KMS-11 (cell line): Measurements from ENCODE around the gene OR5I1.

Source experiments
- H2AFZ ChIP-seq: fragments of 200-600 bp; sonication (generic); 2 replicates; pipeline ENCODE4 v1.6.1; 2016; ENCODE audit warnings: antibody characterized with exemption, mixed run types, low read depth
- H3K27ac ChIP-seq: fragments of 200-600 bp; sonication (generic); 2 replicates; pipeline ENCODE4 v1.6.1; 2016; ENCODE audit warnings: mild to moderate bottlenecking, mixed run types
- H3K27me3 ChIP-seq: fragments of 200-600 bp; sonication (generic); 2 replicates; pipeline ENCODE4 v1.6.1; 2017; ENCODE audit warnings: mild to moderate bottlenecking, low read depth, mixed run types, moderate library complexity; ENCODE audit not compliant: insufficient read depth
- H3K36me3 ChIP-seq: fragments of 200-600 bp; sonication (generic); 2 replicates; pipeline ENCODE4 v1.6.1; 2017; ENCODE audit warnings: mild to moderate bottlenecking, mixed run types; ENCODE audit not compliant: insufficient read depth
- H3K4me1 ChIP-seq: fragments of 200-600 bp; sonication (generic); 2 replicates; pipeline ENCODE4 v1.6.1; 2016; ENCODE audit warnings: mild to moderate bottlenecking, low read depth, mixed run types; ENCODE audit not compliant: poor library complexity, severe bottlenecking
- H3K4me2 ChIP-seq: fragments of 200-600 bp; sonication (generic); 2 replicates; pipeline ENCODE4 v1.7.0; 2016; ENCODE audit warnings: mild to moderate bottlenecking, mixed run types
- H3K4me3 ChIP-seq: fragments of 200-600 bp; sonication (generic); IDR thresholded peaks from 2 replicates; pipeline ENCODE4 v1.6.1; 2017; ENCODE audit warnings: low read depth, low read length, mixed read lengths; ENCODE audit not compliant: insufficient read depth
- H3K79me2 ChIP-seq: fragments of 200-600 bp; sonication (generic); 2 replicates; pipeline ENCODE4 v1.6.1; 2016; ENCODE audit warnings: low read depth, mixed run types; ENCODE audit not compliant: insufficient read depth
- H3K9ac ChIP-seq: fragments of 200-600 bp; sonication (generic); 2 replicates; pipeline ENCODE4 v1.6.1; 2016; ENCODE audit warnings: mild to moderate bottlenecking, mixed run types
- H4K20me1 ChIP-seq: fragments of 200-600 bp; sonication (generic); 2 replicates; pipeline ENCODE4 v1.6.1; 2016; ENCODE audit warnings: mild to moderate bottlenecking, mixed run types; ENCODE audit not compliant: insufficient read depth
- TF ChIP-seq, protein P1 (sequence below): fragments of 200-600 bp; sonication (generic); conservative IDR thresholded peaks from 2 replicates; pipeline ENCODE4 v1.6.1; 2017; ENCODE audit warnings: low read depth, mild to moderate bottlenecking, antibody characterized with exemption, low read length, moderate library complexity, mixed read lengths

OR5I1 gene

DNA sequence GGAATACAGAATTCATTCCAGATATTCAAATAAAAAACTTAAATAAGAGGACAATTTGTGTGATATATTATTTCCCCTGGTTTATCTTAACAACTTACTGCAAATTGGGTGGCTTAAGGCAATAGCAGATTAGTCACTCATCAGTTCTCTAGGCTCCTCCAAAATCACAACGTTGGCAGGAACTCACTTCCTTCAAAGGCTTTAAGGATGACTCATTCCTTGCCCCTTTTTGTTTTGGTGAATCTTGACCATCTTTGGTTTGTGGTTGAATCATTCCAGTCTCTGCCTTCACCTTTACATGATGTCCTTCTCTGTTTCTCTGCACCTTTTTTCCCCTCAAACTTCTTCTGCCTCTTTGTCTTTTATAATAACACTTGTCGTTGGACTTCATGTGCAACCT lies 30.2 kb upstream of the OR5I1 start:
- no peak overlapping the region for H3K4me2 ChIP-seq
- H3K27ac ChIP-seq, result no peak overlapping the region
- H3K27me3 ChIP-seq, result no peaks in the 10 kb centered on the region
- H4K20me1 ChIP-seq, result no peaks in the 10 kb centered on the region
- H3K79me2 ChIP-seq, result no peaks in the 10 kb centered on the region
- no peaks in the 10 kb centered on the region for H3K4me1 ChIP-seq
- no peak overlapping the region for H2AFZ ChIP-seq
- H3K9ac ChIP-seq, result no peak overlapping the region
- TF ChIP-seq, protein P1, sequence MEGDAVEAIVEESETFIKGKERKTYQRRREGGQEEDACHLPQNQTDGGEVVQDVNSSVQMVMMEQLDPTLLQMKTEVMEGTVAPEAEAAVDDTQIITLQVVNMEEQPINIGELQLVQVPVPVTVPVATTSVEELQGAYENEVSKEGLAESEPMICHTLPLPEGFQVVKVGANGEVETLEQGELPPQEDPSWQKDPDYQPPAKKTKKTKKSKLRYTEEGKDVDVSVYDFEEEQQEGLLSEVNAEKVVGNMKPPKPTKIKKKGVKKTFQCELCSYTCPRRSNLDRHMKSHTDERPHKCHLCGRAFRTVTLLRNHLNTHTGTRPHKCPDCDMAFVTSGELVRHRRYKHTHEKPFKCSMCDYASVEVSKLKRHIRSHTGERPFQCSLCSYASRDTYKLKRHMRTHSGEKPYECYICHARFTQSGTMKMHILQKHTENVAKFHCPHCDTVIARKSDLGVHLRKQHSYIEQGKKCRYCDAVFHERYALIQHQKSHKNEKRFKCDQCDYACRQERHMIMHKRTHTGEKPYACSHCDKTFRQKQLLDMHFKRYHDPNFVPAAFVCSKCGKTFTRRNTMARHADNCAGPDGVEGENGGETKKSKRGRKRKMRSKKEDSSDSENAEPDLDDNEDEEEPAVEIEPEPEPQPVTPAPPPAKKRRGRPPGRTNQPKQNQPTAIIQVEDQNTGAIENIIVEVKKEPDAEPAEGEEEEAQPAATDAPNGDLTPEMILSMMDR, result no peak
- H3K4me3 ChIP-seq, result no peak overlapping the region
- H3K36me3 ChIP-seq, result no peaks in the 10 kb centered on the region

DNA sequence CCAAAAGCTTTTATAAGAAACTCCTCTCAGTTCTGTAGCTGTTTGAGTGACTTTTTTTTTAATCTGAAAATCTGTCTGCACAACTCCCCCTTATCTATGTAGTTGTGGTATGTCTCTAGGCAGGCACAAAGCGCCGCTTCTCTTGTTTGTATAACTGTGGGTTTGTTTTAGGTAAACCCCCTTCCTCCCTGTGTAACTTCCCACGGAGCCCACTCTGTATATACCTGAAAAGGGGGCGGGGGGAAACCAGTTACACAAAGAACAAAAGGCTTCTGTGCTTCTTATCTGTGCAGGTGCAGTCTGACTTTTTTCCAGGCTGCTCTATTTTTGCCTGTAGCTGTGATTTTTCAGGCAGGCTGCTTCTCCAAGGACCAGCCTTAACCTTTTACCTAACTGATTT lies 20.3 kb upstream of the OR5I1 start:
- H3K4me1 ChIP-seq, result no peaks in the 10 kb centered on the region
- H3K9ac ChIP-seq, result no peak overlapping the region
- no peaks in the 10 kb centered on the region for H3K27me3 ChIP-seq
- no peaks in the 10 kb centered on the region for H3K36me3 ChIP-seq
- no peak overlapping the region for H2AFZ ChIP-seq
- H3K4me2 ChIP-seq, result no peak overlapping the region
- H3K79me2 ChIP-seq, result no peaks in the 10 kb centered on the region
- no peak overlapping the region for H3K4me3 ChIP-seq
- no peaks in the 10 kb centered on the region for H4K20me1 ChIP-seq
- H3K27ac ChIP-seq, result no peak overlapping the region
- TF ChIP-seq, protein P1, result no peak

DNA sequence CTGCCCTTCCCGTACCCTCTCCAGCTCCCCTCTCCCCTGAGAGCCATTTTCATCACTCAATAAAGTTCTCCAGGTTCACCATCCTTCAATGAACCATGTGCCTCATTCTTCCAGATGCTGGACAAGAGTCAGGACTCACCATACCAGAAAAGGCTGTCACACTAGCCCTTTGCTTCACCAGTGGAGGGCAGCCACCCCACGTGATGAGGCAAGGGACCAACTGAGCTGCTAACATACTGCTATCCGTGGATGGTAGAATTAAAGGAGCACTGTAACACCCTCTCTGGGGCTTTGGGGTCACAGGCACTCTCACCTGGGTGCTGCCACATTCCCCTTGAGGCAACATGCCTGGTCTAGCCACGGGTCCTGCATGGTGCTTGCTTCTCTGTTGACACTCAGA lies 13.1 kb upstream of the OR5I1 start:
- Histone ChIP-seq H4K20me1 (no peaks in the 10 kb centered on the region), H2AFZ (no peak overlapping the region), H3K4me2 (no peak overlapping the region), H3K4me1 (no peaks in the 10 kb centered on the region), H3K4me3 (no peak overlapping the region), H3K27ac (no peak overlapping the region), H3K27me3 (no peaks in the 10 kb centered on the region), H3K79me2 (no peaks in the 10 kb centered on the region), H3K9ac (no peak overlapping the region), H3K36me3 (no peaks in the 10 kb centered on the region)
- TF ChIP-seq, protein P1, result no peak

DNA sequence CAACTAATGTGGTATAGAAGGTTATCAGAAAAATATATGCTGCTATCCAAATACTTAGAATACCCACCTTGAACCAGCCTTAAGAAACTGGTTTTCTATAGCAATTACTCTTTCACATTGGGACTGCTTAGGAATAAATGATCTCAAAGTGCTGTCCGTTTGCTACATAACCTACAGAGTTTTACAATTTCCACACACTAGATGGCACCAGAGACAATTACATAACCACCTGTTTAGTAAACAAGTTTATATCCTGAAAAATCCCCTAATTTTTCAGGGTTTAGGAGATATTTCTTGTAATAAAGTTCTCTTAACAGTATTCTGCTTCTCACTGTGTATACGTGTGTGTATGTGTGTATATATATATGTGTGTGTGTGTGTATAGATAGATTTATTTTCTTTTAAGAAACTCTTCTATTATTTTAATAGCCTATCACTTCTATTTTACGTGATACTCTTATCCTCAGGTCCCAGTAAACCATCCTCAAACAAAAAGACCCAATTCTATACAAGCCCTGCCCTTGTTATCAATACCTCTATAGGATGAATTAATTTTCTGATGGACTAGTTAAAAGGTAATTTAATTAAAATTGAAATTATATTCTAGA lies 6.7 kb upstream of the OR5I1 start:
- Histone ChIP-seq H3K27ac (no peak overlapping the region), H3K4me1 (no peaks in the 10 kb centered on the region), H3K36me3 (no peaks in the 10 kb centered on the region), H3K9ac (no peak overlapping the region), H3K79me2 (no peaks in the 10 kb centered on the region), H2AFZ (no peak overlapping the region), H3K4me2 (no peak overlapping the region), H4K20me1 (no peaks in the 10 kb centered on the region), H3K4me3 (no peak overlapping the region), H3K27me3 (no peaks in the 10 kb centered on the region)
- TF ChIP-seq, protein P1, result peak; percentile 81
